ENCODE measurements around the gene ARG2.

- TF ChIP-seq CTCF (IDR thresholded peaks at IDR 0.05; ENCODE audit: low read depth, low read length, poor library complexity, severe bottlenecking) (no peak), EZH2phosphoT487 (IDR thresholded peaks at IDR 0.05; ENCODE audit: borderline replicate concordance, low read length) (no peak)
Measured at GRCh38 chr14:67574806-67575205, 44.9 kb upstream of the ARG2 start.
